SK-N-MC (cell line): ENCODE data around the gene RFWD3.

ENCODE experiments used
- DNase-seq: peaks from one replicate; pipeline ENCODE4 v3.0.0-alpha.2; 2011; ENCODE audit warnings: low read depth, low spot score
- H3K27ac ChIP-seq: fragments of 200-600 bp; sonication (generic); 2 replicates; pipeline ENCODE4 v1.5.1; 2016; ENCODE audit warnings: mixed run types
- H3K36me3 ChIP-seq: fragments of 200-600 bp; sonication (generic); 2 replicates; pipeline ENCODE4 v1.6.1; 2017; ENCODE audit warnings: antibody characterized with exemption, low read length, mixed read lengths; ENCODE audit not compliant: insufficient read depth
- H3K4me3 ChIP-seq: fragments of 200-600 bp; sonication (generic); 2 replicates; pipeline ENCODE4 v1.5.1; 2016
- H3K9ac ChIP-seq: fragments of 200-600 bp; sonication (generic); 2 replicates; pipeline ENCODE4 v1.8.0; 2017; ENCODE audit warnings: mixed run types, mixed read lengths; ENCODE audit not compliant: insufficient read length
- H3K9me3 ChIP-seq: fragments of 200-600 bp; sonication (generic); 2 replicates; pipeline ENCODE4 v1.6.1; 2017; ENCODE audit warnings: low read depth, mild to moderate bottlenecking, antibody characterized with exemption, low read length, moderate library complexity, mixed read lengths
- EZH2 ChIP-seq: fragments of 200-600 bp; sonication (generic); IDR thresholded peaks from one replicate; pipeline ENCODE4 v1.6.1; 2017; ENCODE audit warnings: antibody characterized with exemption
- FOXP2 ChIP-seq: optimal IDR thresholded peaks from 2 replicates; pipeline ENCODE3; 2011; ENCODE audit warnings: mild to moderate bottlenecking, moderate library complexity; ENCODE audit not compliant: insufficient read depth; ENCODE audit errors: extremely low read length, control extremely low read depth
- POLR2AphosphoS5 ChIP-seq: IDR thresholded peaks from 2 replicates; pipeline ENCODE4 v1.6.1; 2012; ENCODE audit warnings: mild to moderate bottlenecking, low read depth, low read length, borderline replicate concordance

The RFWD3 gene

GRCh38 chr16:74700438-74701225, 34.0 kb upstream of the RFWD3 start, which contains the start of gene MLKL:
Gene MLKL, minus strand, starts transcription at chr16:74700862. Its CDS starts 5,105 bp downstream, at chr16:74695757.
- Histone ChIP-seq H3K36me3 (no peaks in the 10 kb centered on the region), H3K9ac (peak within 1 kb of the TSS; percentile 41), H3K4me3 (peak within 1 kb of the TSS; percentile 64), H3K27ac (no peak within 1 kb of the TSS), H3K9me3 (no peaks in the 10 kb centered on the region)
- TF ChIP-seq EZH2 (no peak), FOXP2 (no peak), POLR2AphosphoS5 (peak; percentile 24; the same call in 1 of the 2 replicates)
- no peak for DNase-seq

DNA sequence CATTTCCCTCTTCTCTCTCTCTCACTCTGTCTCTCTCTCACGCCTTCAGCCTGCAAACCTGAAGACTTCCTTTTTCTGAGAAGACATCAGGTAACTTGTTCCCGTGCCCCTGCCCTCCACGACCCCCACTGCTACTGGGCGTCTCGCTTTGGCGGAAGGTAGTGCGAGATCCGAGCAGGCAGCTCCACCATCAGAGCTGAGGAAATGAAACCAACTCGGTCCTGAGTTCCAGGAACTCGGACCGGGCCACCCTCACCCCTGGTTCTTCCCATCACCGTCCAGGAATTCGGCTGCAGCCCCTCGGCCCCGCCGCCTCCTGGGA, 33.4 kb upstream of the RFWD3 start:
- no peak for TF ChIP-seq FOXP2
- TF ChIP-seq EZH2 = no peak
- no peaks in the 10 kb centered on the region for H3K9me3 ChIP-seq
- no peak for DNase-seq
- peak overlapping the region; percentile 64 for H3K4me3 ChIP-seq
- H3K9ac ChIP-seq = no peak overlapping the region
- H3K36me3 ChIP-seq = no peaks in the 10 kb centered on the region
- no peak overlapping the region for H3K27ac ChIP-seq

GRCh38 chr16:74699666-74700065, 33.0 kb upstream of the RFWD3 start:
- Histone ChIP-seq H3K4me3 (no peak overlapping the region), H3K9ac (no peak overlapping the region), H3K27ac (no peak overlapping the region), H3K36me3 (no peaks in the 10 kb centered on the region), H3K9me3 (no peaks in the 10 kb centered on the region)
- no peak for DNase-seq
- TF ChIP-seq FOXP2 = no peak
- no peak for TF ChIP-seq POLR2AphosphoS5
- TF ChIP-seq EZH2 = no peak

GRCh38 chr16:74698222-74698621, 31.5 kb upstream of the RFWD3 start:
- Histone ChIP-seq H3K4me3 (no peak overlapping the region; the same call in 1 of the 2 replicates), H3K9ac (no peak overlapping the region), H3K9me3 (no peaks in the 10 kb centered on the region), H3K36me3 (no peaks in the 10 kb centered on the region), H3K27ac (no peak overlapping the region)
- TF ChIP-seq POLR2AphosphoS5 = no peak
- no peak for TF ChIP-seq EZH2
- no peak for TF ChIP-seq FOXP2
- no peak for DNase-seq

GRCh38 chr16:74695450-74696422, 29.1 kb upstream of the RFWD3 start:
- Histone ChIP-seq H3K4me3 (peak overlapping the region; percentile 83), H3K36me3 (no peaks in the 10 kb centered on the region), H3K27ac (no peak overlapping the region), H3K9me3 (no peaks in the 10 kb centered on the region), H3K9ac (peak overlapping the region; percentile 73)
- peak; percentile 24 for DNase-seq
- TF ChIP-seq FOXP2 (no peak), POLR2AphosphoS5 (peak; percentile 45; the same call in 1 of the 2 replicates)

DNA sequence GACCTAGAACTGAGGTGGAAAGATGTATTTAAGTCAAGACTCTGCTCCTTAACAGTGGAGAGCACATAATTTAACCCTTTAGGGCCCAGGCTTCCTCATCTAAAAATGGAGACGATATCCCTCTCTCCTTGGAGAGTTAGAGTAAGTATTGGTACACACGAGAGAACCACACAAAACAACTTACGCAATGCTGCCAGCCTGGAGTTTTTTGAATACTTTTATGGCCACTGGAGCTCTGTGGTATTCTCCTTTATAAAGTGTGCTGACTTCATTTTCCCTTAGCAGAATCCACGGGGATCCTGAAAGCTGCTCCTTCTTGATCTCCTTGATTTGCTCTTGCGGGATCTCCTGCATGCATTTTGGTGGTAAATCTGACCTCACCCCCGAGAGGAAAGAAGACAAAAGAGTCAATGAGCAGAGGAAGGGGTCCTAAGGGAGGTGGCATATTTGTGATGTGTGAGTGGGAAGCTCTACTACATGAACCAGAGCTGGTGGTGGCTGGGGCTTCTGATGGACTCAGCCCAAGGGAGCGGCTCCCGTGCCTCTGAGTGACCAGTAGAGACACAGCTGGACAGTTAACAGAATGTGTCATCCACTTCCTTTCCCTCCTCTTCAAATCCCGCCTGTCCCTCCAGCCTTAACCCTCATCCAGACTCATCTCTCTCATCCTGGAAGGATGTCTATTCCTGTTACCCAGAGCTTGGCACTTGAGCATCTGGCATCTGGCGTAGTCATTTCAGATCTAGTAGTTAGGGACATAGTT, 24.6 kb upstream of the RFWD3 start:
- no peak overlapping the region for H3K9ac ChIP-seq
- TF ChIP-seq POLR2AphosphoS5 = no peak
- TF ChIP-seq EZH2 = no peak
- no peak for TF ChIP-seq FOXP2
- no peak overlapping the region for H3K4me3 ChIP-seq
- no peaks in the 10 kb centered on the region for H3K36me3 ChIP-seq
- no peaks in the 10 kb centered on the region for H3K9me3 ChIP-seq
- no peak overlapping the region for H3K27ac ChIP-seq
- DNase-seq = no peak

GRCh38 chr16:74682556-74682955, 15.9 kb upstream of the RFWD3 start:
- no peak for TF ChIP-seq FOXP2
- no peak for TF ChIP-seq EZH2
- TF ChIP-seq POLR2AphosphoS5 = no peak
- no peak overlapping the region for H3K27ac ChIP-seq
- no peaks in the 10 kb centered on the region for H3K36me3 ChIP-seq
- no peaks in the 10 kb centered on the region for H3K9me3 ChIP-seq
- no peak for DNase-seq
- H3K4me3 ChIP-seq = no peak overlapping the region
- H3K9ac ChIP-seq = no peak overlapping the region

DNA sequence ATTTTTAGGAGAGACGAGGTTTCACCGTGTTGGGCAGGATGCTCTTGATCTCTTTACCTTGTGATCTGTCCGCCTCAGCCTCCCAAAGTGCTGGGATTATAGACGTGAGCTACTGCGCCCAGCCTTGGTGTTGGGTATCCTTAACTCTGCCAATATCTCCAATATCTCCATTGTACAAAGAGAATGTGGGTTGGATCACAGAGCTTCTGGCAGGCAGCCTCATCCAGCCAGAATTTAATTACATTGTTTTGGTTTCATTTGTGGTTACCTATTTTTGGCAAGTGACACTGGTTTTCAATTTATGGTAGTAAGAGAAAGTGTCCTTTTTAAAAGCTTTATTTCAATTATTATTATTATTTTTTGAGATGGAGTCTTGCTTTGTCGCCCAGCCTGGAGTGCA, 14.0 kb upstream of the RFWD3 start:
- H3K4me3 ChIP-seq = no peak overlapping the region
- no peaks in the 10 kb centered on the region for H3K9me3 ChIP-seq
- no peak for DNase-seq
- H3K9ac ChIP-seq = no peak overlapping the region
- no peaks in the 10 kb centered on the region for H3K36me3 ChIP-seq
- no peak overlapping the region for H3K27ac ChIP-seq
- TF ChIP-seq POLR2AphosphoS5 = no peak
- no peak for TF ChIP-seq FOXP2
